ENCODE results near the gene DUSP10. TPM values are rescaled to one million over a fixed set of nuclear protein-coding genes. Genes with fewer than 3 reads are reported as not detected.

The DUSP10 gene
- total and polyA plus RNA-seq, 7 donors: 2.5 to 19.9 (median 11.4) TPM

DNA sequence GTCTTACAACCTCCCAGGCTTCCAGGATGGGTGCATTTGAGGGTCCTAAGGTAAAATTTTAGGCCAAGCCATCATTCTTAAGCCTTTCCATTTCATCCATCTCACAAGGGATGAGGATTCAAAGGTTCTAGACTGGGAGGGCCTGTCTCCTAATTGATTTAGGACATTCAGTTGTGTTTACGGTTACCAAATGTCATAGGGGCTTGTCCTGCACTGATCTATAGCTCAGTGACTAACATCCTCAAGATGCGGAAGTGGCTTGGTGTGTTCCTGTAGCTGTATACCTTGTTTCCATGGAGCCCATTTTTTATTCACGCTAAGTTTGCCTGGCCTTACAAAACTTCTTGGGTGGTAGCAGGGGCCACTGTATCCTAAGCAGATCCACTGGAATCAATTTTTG lies 52.8 kb downstream of the DUSP10 start:
- Histone ChIP-seq H3K4me1 (no peaks in the 10 kb centered on the region), H3K4me3 (no peak overlapping the region), H3K9me3 (peaks cover 0 to 3% (median 0%) of the 10 kb centered on the region in 4 donors), H3K36me3 (no peaks in the 10 kb centered on the region), H3K27me3 (no peaks in the 10 kb centered on the region), H3K27ac (no peak overlapping the region)
- WGBS, 2 donors: 87 to 89% methylated on average over 3 of the region's 3 CpGs
- TF ChIP-seq POLR2A (IDR thresholded peaks at IDR 0.05) (no peak), POLR2AphosphoS5 (IDR thresholded peaks at IDR 0.05) (no peak), EP300 (IDR thresholded peaks at IDR 0.05) (no peak)
- TF ChIP-seq, protein P1, sequence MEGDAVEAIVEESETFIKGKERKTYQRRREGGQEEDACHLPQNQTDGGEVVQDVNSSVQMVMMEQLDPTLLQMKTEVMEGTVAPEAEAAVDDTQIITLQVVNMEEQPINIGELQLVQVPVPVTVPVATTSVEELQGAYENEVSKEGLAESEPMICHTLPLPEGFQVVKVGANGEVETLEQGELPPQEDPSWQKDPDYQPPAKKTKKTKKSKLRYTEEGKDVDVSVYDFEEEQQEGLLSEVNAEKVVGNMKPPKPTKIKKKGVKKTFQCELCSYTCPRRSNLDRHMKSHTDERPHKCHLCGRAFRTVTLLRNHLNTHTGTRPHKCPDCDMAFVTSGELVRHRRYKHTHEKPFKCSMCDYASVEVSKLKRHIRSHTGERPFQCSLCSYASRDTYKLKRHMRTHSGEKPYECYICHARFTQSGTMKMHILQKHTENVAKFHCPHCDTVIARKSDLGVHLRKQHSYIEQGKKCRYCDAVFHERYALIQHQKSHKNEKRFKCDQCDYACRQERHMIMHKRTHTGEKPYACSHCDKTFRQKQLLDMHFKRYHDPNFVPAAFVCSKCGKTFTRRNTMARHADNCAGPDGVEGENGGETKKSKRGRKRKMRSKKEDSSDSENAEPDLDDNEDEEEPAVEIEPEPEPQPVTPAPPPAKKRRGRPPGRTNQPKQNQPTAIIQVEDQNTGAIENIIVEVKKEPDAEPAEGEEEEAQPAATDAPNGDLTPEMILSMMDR (IDR thresholded peaks at IDR 0.05): no peak
- DNase-seq: no peak
- intact Hi-C loops (cut with DNase I): no loop called here

DNA sequence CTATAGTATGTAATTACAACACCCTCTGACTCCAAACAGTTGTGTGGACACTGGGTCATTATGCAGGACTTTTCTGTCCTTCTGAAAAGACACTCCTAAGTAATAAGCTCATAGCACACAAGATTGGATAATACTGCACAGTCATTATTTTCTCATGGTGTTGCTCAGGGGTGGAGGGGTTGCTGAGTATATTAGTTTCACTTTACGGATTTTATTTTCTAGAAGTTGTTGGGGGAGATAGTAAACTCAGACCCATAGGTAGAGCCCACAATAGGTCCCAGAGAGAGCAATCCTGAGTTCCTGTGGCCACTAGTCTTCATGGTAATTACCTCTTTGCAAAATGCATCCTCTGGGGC lies 53.4 kb downstream of the DUSP10 start:
- Histone ChIP-seq H3K4me3 (no peak overlapping the region), H3K36me3 (no peaks in the 10 kb centered on the region), H3K27ac (no peak overlapping the region), H3K27me3 (no peaks in the 10 kb centered on the region), H3K4me1 (no peaks in the 10 kb centered on the region), H3K9me3 (peaks cover 0 to 2% (median 0%) of the 10 kb centered on the region in 4 donors)
- 82 to 83% methylated on average over 1 of the region's 1 CpG for WGBS, 2 donors
- no peak for DNase-seq
- TF ChIP-seq, protein P1 (IDR thresholded peaks at IDR 0.05): no peak
- TF ChIP-seq EP300 (IDR thresholded peaks at IDR 0.05): no peak
- no peak for TF ChIP-seq POLR2AphosphoS5 (IDR thresholded peaks at IDR 0.05)
- TF ChIP-seq POLR2A (IDR thresholded peaks at IDR 0.05): no peak
- intact Hi-C loops (cut with DNase I): no loop called here

GRCh38 chr1:221687836-221688487 lies 53.9 kb downstream of the DUSP10 start:
- H3K27ac ChIP-seq: no peak overlapping the region
- no peak overlapping the region for H3K4me3 ChIP-seq
- 76 to 81% methylated on average over 4 of the region's 4 CpGs for WGBS, 2 donors
- DNase-seq: no peak
- no peaks in the 10 kb centered on the region for H3K4me1 ChIP-seq
- intact Hi-C loops (cut with DNase I): no loop called here
- no peaks in the 10 kb centered on the region for H3K36me3 ChIP-seq
- TF ChIP-seq, protein P1 (IDR thresholded peaks at IDR 0.05): no peak
- TF ChIP-seq POLR2AphosphoS5 (IDR thresholded peaks at IDR 0.05): no peak
- no peak for TF ChIP-seq EP300 (IDR thresholded peaks at IDR 0.05)
- no peak for TF ChIP-seq POLR2A (IDR thresholded peaks at IDR 0.05)
- no peaks in the 10 kb centered on the region for H3K27me3 ChIP-seq
- no peaks in the 10 kb centered on the region for H3K9me3 ChIP-seq

- intact Hi-C loops (cut with DNase I): no loop called here
- Histone ChIP-seq H3K27ac (no peak overlapping the region), H3K27me3 (no peaks in the 10 kb centered on the region), H3K4me1 (no peaks in the 10 kb centered on the region), H3K36me3 (no peaks in the 10 kb centered on the region), H3K9me3 (no peaks in the 10 kb centered on the region), H3K4me3 (no peak overlapping the region)
- 86 to 92% methylated on average over 2 of the region's 2 CpGs for WGBS, 2 donors
- DNase-seq: no peak
- TF ChIP-seq POLR2AphosphoS5 (IDR thresholded peaks at IDR 0.05): no peak
- no peak for TF ChIP-seq EP300 (IDR thresholded peaks at IDR 0.05)
- TF ChIP-seq, protein P1 (IDR thresholded peaks at IDR 0.05): no peak
- TF ChIP-seq POLR2A (IDR thresholded peaks at IDR 0.05): no peak
Observed at GRCh38 chr1:221683681-221684080, 58.2 kb downstream of the DUSP10 start.

GRCh38 chr1:221680085-221680484 lies 61.8 kb downstream of the DUSP10 start:
- no peak overlapping the region for H3K4me3 ChIP-seq
- 81 to 88% methylated on average over 2 of the region's 2 CpGs for WGBS, 2 donors
- no peaks in the 10 kb centered on the region for H3K4me1 ChIP-seq
- no peak overlapping the region for H3K27ac ChIP-seq
- H3K27me3 ChIP-seq: no peaks in the 10 kb centered on the region
- no peaks in the 10 kb centered on the region for H3K9me3 ChIP-seq
- DNase-seq: no peak
- H3K36me3 ChIP-seq: no peaks in the 10 kb centered on the region
- intact Hi-C loops (cut with DNase I): no loop called here
- no peak for TF ChIP-seq POLR2A (IDR thresholded peaks at IDR 0.05)
- TF ChIP-seq, protein P1 (IDR thresholded peaks at IDR 0.05): no peak
- TF ChIP-seq POLR2AphosphoS5 (IDR thresholded peaks at IDR 0.05): no peak
- TF ChIP-seq EP300 (IDR thresholded peaks at IDR 0.05): no peak
